ENCODE measurements around the gene GAB2. TPM values are rescaled to one million over a fixed set of nuclear protein-coding genes. Genes with fewer than 3 reads are reported as not detected.

The GAB2 gene
- total RNA-seq, 1 experiment from 2014 or later = 3.3 TPM

GRCh38 chr11:78190871-78191538 is 226.6 kb downstream of the GAB2 start:
- no peak overlapping the region for H2AFZ ChIP-seq (ENCODE audit: low read length)
- no peaks in the 10 kb centered on the region; a peak in 1 of 5 replicates for H3K9me3 Mint-ChIP-seq
- no peak overlapping the region for H3K9ac ChIP-seq (ENCODE audit: extremely low read depth, insufficient read length, low read length)
- no CpG with 5 or more reads among the region's 14 CpGs for WGBS (ENCODE audit: extremely low coverage, insufficient read length, low lambda C conversion rate)
- no peak overlapping the region for H3K14ac ChIP-seq (ENCODE audit: insufficient read depth, low read length)
- H3K4me1 Mint-ChIP-seq = peaks cover 21 to 26% of the 10 kb centered on the region in 2 experiments
- no peak overlapping the region for H2BK12ac ChIP-seq (ENCODE audit: insufficient read length, low read depth, low read length)
- peak overlapping the region in 2 of 3 experiments; percentile 52 to 75; a peak in 3 of 7 replicates for H3K27ac Mint-ChIP-seq
- no peaks in the 10 kb centered on the region for H3K79me2 ChIP-seq (ENCODE audit: insufficient read depth, low read length)
- H4K5ac ChIP-seq (ENCODE audit: insufficient read length, low read depth, low read length) = no peak overlapping the region
- H3K27me3 ChIP-seq (ENCODE audit: insufficient read depth, low read length) = no peaks in the 10 kb centered on the region; the same call in 1 of the 2 replicates
- no peak overlapping the region for H3K56ac ChIP-seq (ENCODE audit: insufficient read length, low read depth, low read length)
- no peaks in the 10 kb centered on the region for H3K4me1 ChIP-seq (ENCODE audit: insufficient read depth, low read length)
- no peak overlapping the region for H3K23ac ChIP-seq (ENCODE audit: insufficient read length, low read depth, low read length)
- no peaks in the 10 kb centered on the region for H4K20me1 ChIP-seq (ENCODE audit: control insufficient read depth, insufficient read depth, insufficient read length)
- H3T11ph ChIP-seq (ENCODE audit: low read length) = no peak overlapping the region
- H4K91ac ChIP-seq (ENCODE audit: insufficient read length, low read depth, low read length) = no peak overlapping the region
- H2BK120ac ChIP-seq (ENCODE audit: low read depth, low read length, poor library complexity, severe bottlenecking) = no peak overlapping the region
- H3K4me3 Mint-ChIP-seq = peak overlapping the region in 1 of 2 experiments; percentile 61; a peak in 1 of 5 replicates
- no peak overlapping the region for H2AK5ac ChIP-seq (ENCODE audit: insufficient read length, low read length)
- H3K4me2 ChIP-seq (ENCODE audit: insufficient read depth, insufficient read length, low read length) = no peak overlapping the region
- H2BK20ac ChIP-seq (ENCODE audit: low read depth, low read length, poor library complexity, severe bottlenecking) = no peak overlapping the region
- H3K27ac ChIP-seq (ENCODE audit: insufficient read length, low read depth, low read length) = no peak overlapping the region
- H3K79me1 ChIP-seq (ENCODE audit: insufficient read depth, low read depth, low read length, poor library complexity, severe bottlenecking) = no peaks in the 10 kb centered on the region
- no peak overlapping the region for H2BK15ac ChIP-seq (ENCODE audit: low read depth, low read length)
- no peak overlapping the region for H2BK5ac ChIP-seq (ENCODE audit: insufficient read length, low read length)
- H3K36me3 Mint-ChIP-seq (ENCODE audit: insufficient read depth in 1 of 3, low read depth in 3 of 3) = no peaks in the 10 kb centered on the region
- H3K18ac ChIP-seq (ENCODE audit: insufficient read length, low read depth, low read length) = no peak overlapping the region
- no peaks in the 10 kb centered on the region for H3K9me3 ChIP-seq (ENCODE audit: control insufficient read depth, low read depth, low read length)
- H3K23me2 ChIP-seq (ENCODE audit: insufficient read length, low read depth, low read length, poor library complexity, severe bottlenecking) = peaks cover 7% of the 10 kb centered on the region
- H3K27me3 Mint-ChIP-seq (ENCODE audit: low read depth) = peaks cover 7% of the 10 kb centered on the region
- no peak overlapping the region for H4K8ac ChIP-seq (replicated peaks; ENCODE audit: insufficient read length, low read depth, low read length)
- DNase-seq = no peak
- TF ChIP-seq CTCF (conservative IDR thresholded peaks at IDR 0.05) = no peak
- no peak overlapping the region for H3K4ac ChIP-seq (ENCODE audit: low read depth, low read length)

Measured in H9 (cell line).